K562 (cell line): ENCODE data around the gene TTLL3. TPM values are rescaled to one million over a fixed set of nuclear protein-coding genes. Genes with fewer than 3 reads are reported as not detected.

Source experiments
- CBFA2T2 ChIP-seq: fragments of 450-650 bp; conservative IDR thresholded peaks from 2 replicates; pipeline ENCODE4 v1.6.1; 2017; ENCODE audit warnings: mild to moderate bottlenecking
- CEBPG ChIP-seq, 3 experiments: fragments of 200-800 bp in 1 of 3; sonication (Bioruptor generic) in 1 of 3; sonication (generic) in 1 of 3; formaldehyde crosslinking in 1 of 3; IDR thresholded peaks in 2 of 3; conservative IDR thresholded peaks in 1 of 3; 2 replicates each; pipeline versions ENCODE4 v1.6.1 to v1.8.0; 2016 to 2022; ENCODE audit warnings: missing compliant biosample characterization in 2 of 3, missing genetic modification characterization in 2 of 3, mild to moderate bottlenecking in 1 of 3, missing genetic modification reagents in 1 of 3
- DIDO1 ChIP-seq: fragments of 450-650 bp; IDR thresholded peaks from 2 replicates; pipeline ENCODE4 v1.6.1; 2016; ENCODE audit warnings: low read depth, missing biosample characterization, missing genetic modification characterization
- GATA2 ChIP-seq: sonication (generic); formaldehyde crosslinking; IDR thresholded peaks from 2 replicates; pipeline ENCODE4 v1.4.0; 2020; ENCODE audit warnings: mild to moderate bottlenecking, missing genetic modification reagents
- L3MBTL2 ChIP-seq: fragments of 450-650 bp; IDR thresholded peaks from 2 replicates; pipeline ENCODE4 v1.6.1; 2016; ENCODE audit warnings: mild to moderate bottlenecking, moderate library complexity
- SMARCC2 ChIP-seq: fragments of 450-650 bp; IDR thresholded peaks from 2 replicates; pipeline ENCODE4 v1.6.1; 2017; ENCODE audit warnings: antibody characterized with exemption, moderate library complexity, mild to moderate bottlenecking, low read depth
- TEAD1 ChIP-seq, 2 experiments: fragments of 450-650 bp in 1 of 2; sonication (generic) in 1 of 2; formaldehyde crosslinking; IDR thresholded peaks; 2 replicates each; pipeline versions ENCODE4 v1.4.0 to v1.8.0; 2020 to 2022; ENCODE audit warnings: mild to moderate bottlenecking in 2 of 2, missing genetic modification reagents in 1 of 2
- polyA plus RNA-seq, 8 experiments: library from polyadenylated mRNA; depleted of rRNA in 4 of 8; stranded (reverse) in 5 of 8; unstranded in 3 of 8; fragments of >200 nt; fragmentation: Nextera tagmentation in 2 of 8; fragmentation: Illumina TruSeq in 1 of 8; extraction: Ambion mirVana in 2 of 8; extraction: Trizol in 1 of 8; gene quantifications; 2 replicates each; pipeline versions ENCODE4 v1.2.1 to v1.2.3, GENCODE V29; 2011 to 2014; ENCODE audit warnings: inconsistent platforms in 1 of 8, missing spikeins in 1 of 8
- total RNA-seq, 7 experiments: library from RNA; depleted of rRNA in 6 of 7; stranded (reverse); fragments of >200 nt in 6 of 7; fragmentation: Illumina TruSeq in 2 of 7; extraction: Trizol in 2 of 7; gene quantifications; 2 replicates each; pipeline versions ENCODE4 v1.2.1 to v1.2.3, GENCODE V29; 2011 to 2021; ENCODE audit warnings: low replicate concordance in 1 of 7
- TF ChIP-seq, protein P1 (sequence below): fragments of 200-800 bp; sonication (Bioruptor generic); IDR thresholded peaks from 2 replicates; pipeline ENCODE4 v1.6.1; 2017; ENCODE audit warnings: missing genetic modification characterization, missing compliant biosample characterization
- TF ChIP-seq, protein P2 (sequence below), 2 experiments: fragments of 450-650 bp; formaldehyde crosslinking in 1 of 2; IDR thresholded peaks; 2 replicates each; pipeline versions ENCODE4 v1.4.0 to v1.6.1; 2014 to 2020; ENCODE audit warnings: mild to moderate bottlenecking in 2 of 2, borderline replicate concordance in 1 of 2, low read depth in 1 of 2
- TF ChIP-seq, protein P3 (sequence below): sonication (generic); formaldehyde crosslinking; IDR thresholded peaks from 2 replicates; pipeline ENCODE4 v1.8.0; 2022; ENCODE audit warnings: missing genetic modification reagents, mild to moderate bottlenecking, borderline replicate concordance
- TF ChIP-seq, protein P4 (sequence below), 2 experiments: fragments of 450-650 bp; IDR thresholded peaks; 2 replicates each; pipeline ENCODE4 v1.6.1; 2018; ENCODE audit warnings: mild to moderate bottlenecking in 2 of 2, low read depth in 1 of 2; ENCODE audit not compliant: partially characterized antibody in 2 of 2

The TTLL3 gene
- total and polyA plus RNA-seq, 9 of the 15 experiments (the other 6 are each of a cell fraction or from before 2014, with no cell fraction given): 8.9 to 106 (median 33.2) TPM

DNA sequence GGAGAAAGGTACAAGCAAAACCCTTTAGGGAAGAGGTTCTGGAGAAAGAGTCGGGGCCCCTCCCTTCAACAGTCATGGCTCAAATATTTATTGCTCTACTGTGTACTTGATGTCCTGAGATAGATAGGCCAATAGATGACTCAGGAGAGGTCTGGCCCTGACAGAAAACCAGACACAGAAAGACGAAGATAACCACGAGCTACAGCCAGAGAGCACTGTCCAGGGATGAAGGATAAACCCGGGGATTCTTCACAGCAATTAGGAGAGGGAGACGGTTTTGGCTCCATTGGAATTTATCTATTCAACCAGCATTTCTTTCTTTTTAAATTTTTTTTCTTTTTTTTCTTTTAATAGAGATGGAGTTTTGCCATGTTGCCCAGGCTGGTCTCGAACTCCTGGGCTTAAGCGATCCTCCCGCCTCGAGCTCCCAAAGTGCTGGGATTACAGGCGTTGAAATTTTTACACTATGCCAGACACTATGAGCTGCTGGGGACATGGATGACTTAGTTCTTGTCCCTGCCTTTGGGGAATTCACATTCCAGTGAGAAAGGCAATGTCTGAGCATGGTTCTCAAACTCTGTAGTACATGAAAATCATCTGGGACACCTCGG lies 74.6 kb downstream of the TTLL3 start (continued):
- TF ChIP-seq, protein P1, sequence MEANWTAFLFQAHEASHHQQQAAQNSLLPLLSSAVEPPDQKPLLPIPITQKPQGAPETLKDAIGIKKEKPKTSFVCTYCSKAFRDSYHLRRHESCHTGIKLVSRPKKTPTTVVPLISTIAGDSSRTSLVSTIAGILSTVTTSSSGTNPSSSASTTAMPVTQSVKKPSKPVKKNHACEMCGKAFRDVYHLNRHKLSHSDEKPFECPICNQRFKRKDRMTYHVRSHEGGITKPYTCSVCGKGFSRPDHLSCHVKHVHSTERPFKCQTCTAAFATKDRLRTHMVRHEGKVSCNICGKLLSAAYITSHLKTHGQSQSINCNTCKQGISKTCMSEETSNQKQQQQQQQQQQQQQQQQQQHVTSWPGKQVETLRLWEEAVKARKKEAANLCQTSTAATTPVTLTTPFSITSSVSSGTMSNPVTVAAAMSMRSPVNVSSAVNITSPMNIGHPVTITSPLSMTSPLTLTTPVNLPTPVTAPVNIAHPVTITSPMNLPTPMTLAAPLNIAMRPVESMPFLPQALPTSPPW (CRISPR knock-in tag): peak; percentile 64; the same call in 1 of the 2 replicates
- TF ChIP-seq, protein P2, sequence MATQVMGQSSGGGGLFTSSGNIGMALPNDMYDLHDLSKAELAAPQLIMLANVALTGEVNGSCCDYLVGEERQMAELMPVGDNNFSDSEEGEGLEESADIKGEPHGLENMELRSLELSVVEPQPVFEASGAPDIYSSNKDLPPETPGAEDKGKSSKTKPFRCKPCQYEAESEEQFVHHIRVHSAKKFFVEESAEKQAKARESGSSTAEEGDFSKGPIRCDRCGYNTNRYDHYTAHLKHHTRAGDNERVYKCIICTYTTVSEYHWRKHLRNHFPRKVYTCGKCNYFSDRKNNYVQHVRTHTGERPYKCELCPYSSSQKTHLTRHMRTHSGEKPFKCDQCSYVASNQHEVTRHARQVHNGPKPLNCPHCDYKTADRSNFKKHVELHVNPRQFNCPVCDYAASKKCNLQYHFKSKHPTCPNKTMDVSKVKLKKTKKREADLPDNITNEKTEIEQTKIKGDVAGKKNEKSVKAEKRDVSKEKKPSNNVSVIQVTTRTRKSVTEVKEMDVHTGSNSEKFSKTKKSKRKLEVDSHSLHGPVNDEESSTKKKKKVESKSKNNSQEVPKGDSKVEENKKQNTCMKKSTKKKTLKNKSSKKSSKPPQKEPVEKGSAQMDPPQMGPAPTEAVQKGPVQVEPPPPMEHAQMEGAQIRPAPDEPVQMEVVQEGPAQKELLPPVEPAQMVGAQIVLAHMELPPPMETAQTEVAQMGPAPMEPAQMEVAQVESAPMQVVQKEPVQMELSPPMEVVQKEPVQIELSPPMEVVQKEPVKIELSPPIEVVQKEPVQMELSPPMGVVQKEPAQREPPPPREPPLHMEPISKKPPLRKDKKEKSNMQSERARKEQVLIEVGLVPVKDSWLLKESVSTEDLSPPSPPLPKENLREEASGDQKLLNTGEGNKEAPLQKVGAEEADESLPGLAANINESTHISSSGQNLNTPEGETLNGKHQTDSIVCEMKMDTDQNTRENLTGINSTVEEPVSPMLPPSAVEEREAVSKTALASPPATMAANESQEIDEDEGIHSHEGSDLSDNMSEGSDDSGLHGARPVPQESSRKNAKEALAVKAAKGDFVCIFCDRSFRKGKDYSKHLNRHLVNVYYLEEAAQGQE (IDR thresholded peaks at IDR 0.05; ENCODE audit: borderline replicate concordance): peak; percentile 19; the same call in 1 of the 2 replicates
- TF ChIP-seq, protein P2 (CRISPR knock-in tag; IDR thresholded peaks at IDR 0.05; ENCODE audit: low read depth): no peak
- TF ChIP-seq, protein P3, sequence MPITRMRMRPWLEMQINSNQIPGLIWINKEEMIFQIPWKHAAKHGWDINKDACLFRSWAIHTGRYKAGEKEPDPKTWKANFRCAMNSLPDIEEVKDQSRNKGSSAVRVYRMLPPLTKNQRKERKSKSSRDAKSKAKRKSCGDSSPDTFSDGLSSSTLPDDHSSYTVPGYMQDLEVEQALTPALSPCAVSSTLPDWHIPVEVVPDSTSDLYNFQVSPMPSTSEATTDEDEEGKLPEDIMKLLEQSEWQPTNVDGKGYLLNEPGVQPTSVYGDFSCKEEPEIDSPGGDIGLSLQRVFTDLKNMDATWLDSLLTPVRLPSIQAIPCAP (CRISPR knock-in tag): no peak
- no peak for TF ChIP-seq DIDO1 (tag)
- TF ChIP-seq TEAD1 (CRISPR knock-in tag; IDR thresholded peaks at IDR 0.05): peak; percentile 60 to 86; a peak in 2 of 4 replicates
- TF ChIP-seq, protein P4, sequence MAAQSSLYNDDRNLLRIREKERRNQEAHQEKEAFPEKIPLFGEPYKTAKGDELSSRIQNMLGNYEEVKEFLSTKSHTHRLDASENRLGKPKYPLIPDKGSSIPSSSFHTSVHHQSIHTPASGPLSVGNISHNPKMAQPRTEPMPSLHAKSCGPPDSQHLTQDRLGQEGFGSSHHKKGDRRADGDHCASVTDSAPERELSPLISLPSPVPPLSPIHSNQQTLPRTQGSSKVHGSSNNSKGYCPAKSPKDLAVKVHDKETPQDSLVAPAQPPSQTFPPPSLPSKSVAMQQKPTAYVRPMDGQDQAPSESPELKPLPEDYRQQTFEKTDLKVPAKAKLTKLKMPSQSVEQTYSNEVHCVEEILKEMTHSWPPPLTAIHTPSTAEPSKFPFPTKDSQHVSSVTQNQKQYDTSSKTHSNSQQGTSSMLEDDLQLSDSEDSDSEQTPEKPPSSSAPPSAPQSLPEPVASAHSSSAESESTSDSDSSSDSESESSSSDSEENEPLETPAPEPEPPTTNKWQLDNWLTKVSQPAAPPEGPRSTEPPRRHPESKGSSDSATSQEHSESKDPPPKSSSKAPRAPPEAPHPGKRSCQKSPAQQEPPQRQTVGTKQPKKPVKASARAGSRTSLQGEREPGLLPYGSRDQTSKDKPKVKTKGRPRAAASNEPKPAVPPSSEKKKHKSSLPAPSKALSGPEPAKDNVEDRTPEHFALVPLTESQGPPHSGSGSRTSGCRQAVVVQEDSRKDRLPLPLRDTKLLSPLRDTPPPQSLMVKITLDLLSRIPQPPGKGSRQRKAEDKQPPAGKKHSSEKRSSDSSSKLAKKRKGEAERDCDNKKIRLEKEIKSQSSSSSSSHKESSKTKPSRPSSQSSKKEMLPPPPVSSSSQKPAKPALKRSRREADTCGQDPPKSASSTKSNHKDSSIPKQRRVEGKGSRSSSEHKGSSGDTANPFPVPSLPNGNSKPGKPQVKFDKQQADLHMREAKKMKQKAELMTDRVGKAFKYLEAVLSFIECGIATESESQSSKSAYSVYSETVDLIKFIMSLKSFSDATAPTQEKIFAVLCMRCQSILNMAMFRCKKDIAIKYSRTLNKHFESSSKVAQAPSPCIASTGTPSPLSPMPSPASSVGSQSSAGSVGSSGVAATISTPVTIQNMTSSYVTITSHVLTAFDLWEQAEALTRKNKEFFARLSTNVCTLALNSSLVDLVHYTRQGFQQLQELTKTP (IDR thresholded peaks at IDR 0.05; ENCODE audit: low read depth in 1 of 2, partially characterized antibody in 2 of 2): peak in 1 of 2 experiments; percentile 35
- TF ChIP-seq CBFA2T2: peak; percentile 68
- no peak for TF ChIP-seq CEBPG (CRISPR knock-in tag; IDR thresholded peaks at IDR 0.05)
- TF ChIP-seq CEBPG (tag; conservative IDR thresholded peaks at IDR 0.05 in 1 of 2, IDR thresholded peaks at IDR 0.05 in 1 of 2): no peak
- TF ChIP-seq SMARCC2: peak; percentile 62
- peak; percentile 81 for TF ChIP-seq GATA2
- peak; percentile 84 for TF ChIP-seq L3MBTL2
